Mesendoderm (in vitro differentiated cells): Measurements from ENCODE around the gene SAT2.

Source experiments
- DNase-seq: peaks from one replicate; pipeline ENCODE4 v3.0.0; 2013
- H2AK5ac ChIP-seq: 2 replicates; pipeline ENCODE4 v1.6.1; 2013; ENCODE audit warnings: low read length, inconsistent platforms
- H2BK120ac ChIP-seq: 2 replicates; pipeline ENCODE4 v1.6.1; 2013; ENCODE audit warnings: low read depth, mild to moderate bottlenecking, low read length, moderate library complexity, mixed read lengths
- H2BK15ac ChIP-seq: replicated peaks from 2 replicates; pipeline ENCODE4 v1.6.1; 2013; ENCODE audit warnings: low read depth, mild to moderate bottlenecking, moderate library complexity
- H2BK5ac ChIP-seq: 2 replicates; pipeline ENCODE4 v1.6.1; 2013; ENCODE audit warnings: low read length, inconsistent platforms
- H3K18ac ChIP-seq: 2 replicates; pipeline ENCODE4 v1.6.1; 2013; ENCODE audit warnings: mild to moderate bottlenecking, low read length, mixed read lengths
- H3K23ac ChIP-seq: one replicate; pipeline ENCODE4 v1.6.1; 2013; ENCODE audit warnings: low read length
- H3K27ac ChIP-seq: 2 replicates; pipeline ENCODE4 v1.5.1; 2013; ENCODE audit warnings: low read depth, mild to moderate bottlenecking, inconsistent platforms, low read length, moderate library complexity
- H3K27me3 ChIP-seq: 2 replicates; pipeline ENCODE4 v1.6.1; 2013; ENCODE audit warnings: low read length, control low read depth, mild to moderate bottlenecking, inconsistent platforms; ENCODE audit not compliant: insufficient read depth, poor library complexity
- H3K36me3 ChIP-seq: 2 replicates; pipeline ENCODE4 v1.6.1; 2013; ENCODE audit warnings: low read length, inconsistent platforms; ENCODE audit not compliant: control insufficient read depth, insufficient read depth
- H3K4ac ChIP-seq: one replicate; pipeline ENCODE4 v1.6.1; 2013; ENCODE audit warnings: low read depth, mild to moderate bottlenecking, low read length, moderate library complexity
- H3K4me1 ChIP-seq: 2 replicates; pipeline ENCODE4 v1.6.1; 2013; ENCODE audit warnings: low read depth, low read length, inconsistent platforms; ENCODE audit not compliant: control insufficient read depth
- H3K4me2 ChIP-seq: 2 replicates; pipeline ENCODE4 v1.6.1; 2013; ENCODE audit warnings: low read length
- H3K4me3 ChIP-seq: 2 replicates; pipeline ENCODE4 v1.5.1; 2013; ENCODE audit warnings: mild to moderate bottlenecking, low read length
- H3K56ac ChIP-seq: one replicate; pipeline ENCODE4 v1.6.1; 2013; ENCODE audit warnings: low read length
- H3K79me1 ChIP-seq: 2 replicates; pipeline ENCODE4 v1.6.1; 2013; ENCODE audit warnings: low read length, inconsistent platforms
- H3K79me2 ChIP-seq: 2 replicates; pipeline ENCODE4 v1.6.1; 2013; ENCODE audit warnings: mild to moderate bottlenecking, low read length; ENCODE audit not compliant: control insufficient read depth, insufficient read depth
- H3K9ac ChIP-seq: 2 replicates; pipeline ENCODE4 v1.6.1; 2013; ENCODE audit warnings: low read length, inconsistent platforms
- H4K5ac ChIP-seq: one replicate; pipeline ENCODE4 v1.6.1; 2013; ENCODE audit warnings: low read length
- H4K8ac ChIP-seq: one replicate; pipeline ENCODE4 v1.6.1; 2013; ENCODE audit warnings: low read depth, mild to moderate bottlenecking, control low read depth, low read length, moderate library complexity
- WGBS: extraction: QIAGEN DNeasy Blood & Tissue Kit; methylation state at CpG from one replicate; pipeline ENCODE4 v1.1.7; 2013; ENCODE audit warnings: low lambda C conversion rate, missing lambda C conversion rate; ENCODE audit not compliant: insufficient coverage; ENCODE audit errors: extremely low coverage; 5-methylcytosine and 5-hydroxymethylcytosine counted together

The SAT2 gene

GRCh38 chr17:7667656-7668406 is 40.2 kb upstream of the SAT2 start:
- Histone ChIP-seq H3K9ac (no peak overlapping the region), H4K5ac (no peak overlapping the region), H3K79me2 (no peaks in the 10 kb centered on the region), H3K4ac (no peak overlapping the region), H3K18ac (no peak overlapping the region), H3K27ac (no peak overlapping the region), H2BK120ac (no peak overlapping the region), H3K36me3 (peaks cover 3% of the 10 kb centered on the region), H2BK15ac (no peak overlapping the region), H4K8ac (no peak overlapping the region), H3K23ac (no peak overlapping the region), H3K56ac (no peak overlapping the region), H2BK5ac (no peak overlapping the region), H3K27me3 (no peaks in the 10 kb centered on the region), H3K4me2 (no peak overlapping the region), H3K79me1 (no peaks in the 10 kb centered on the region), H3K4me3 (no peak overlapping the region), H2AK5ac (no peak overlapping the region), H3K4me1 (no peaks in the 10 kb centered on the region)
- DNase-seq, result no peak
- WGBS, result no CpG with 5 or more reads among the region's 10 CpGs

DNA sequence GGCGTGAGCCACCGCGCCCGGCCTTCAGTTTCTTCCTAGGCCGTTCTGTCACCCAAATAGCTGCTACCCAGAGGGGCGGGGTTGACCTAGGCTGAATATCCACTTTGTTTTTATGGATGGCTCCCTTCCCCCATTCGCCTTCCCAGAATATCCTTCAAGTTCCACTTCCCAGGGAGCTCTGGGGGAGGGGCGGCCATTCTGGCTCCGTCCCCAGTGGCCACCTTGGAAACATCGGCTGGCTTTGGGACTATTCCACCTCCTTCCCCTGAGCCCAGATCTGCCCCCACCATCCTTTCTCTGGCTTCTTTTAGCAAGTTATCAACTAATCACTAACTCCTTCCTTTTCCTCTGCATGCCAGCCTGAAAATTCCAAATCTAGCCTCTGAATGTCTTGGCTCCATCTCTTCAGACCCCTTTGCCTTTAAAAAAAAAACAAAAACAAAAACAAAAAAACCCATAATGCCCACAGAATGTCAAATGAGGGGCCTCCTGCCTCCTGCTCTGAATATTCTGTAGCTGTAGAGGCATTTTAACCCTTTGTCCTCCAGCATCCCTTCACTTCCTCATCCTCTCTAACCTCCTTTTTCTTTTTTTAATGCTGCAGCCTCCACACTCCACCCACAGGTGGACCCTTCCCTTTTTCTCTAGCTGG is 29.5 kb upstream of the SAT2 start:
- Histone ChIP-seq H3K4me2 (peak overlapping the region; percentile 26), H3K79me2 (no peaks in the 10 kb centered on the region), H3K18ac (no peak overlapping the region), H3K27ac (peak overlapping the region; percentile 73), H3K79me1 (no peaks in the 10 kb centered on the region), H3K4me3 (no peak overlapping the region), H4K8ac (no peak overlapping the region), H3K36me3 (no peaks in the 10 kb centered on the region), H3K56ac (peak overlapping the region; percentile 82), H2BK120ac (no peak overlapping the region), H3K4ac (no peak overlapping the region), H3K9ac (no peak overlapping the region), H4K5ac (no peak overlapping the region), H3K27me3 (peaks cover 3% of the 10 kb centered on the region), H2AK5ac (no peak overlapping the region), H2BK5ac (no peak overlapping the region), H2BK15ac (no peak overlapping the region), H3K4me1 (peaks cover 4% of the 10 kb centered on the region), H3K23ac (no peak overlapping the region)
- WGBS, result no CpG with 5 or more reads among the region's 10 CpGs
- DNase-seq, result peak; percentile 98

- H2BK15ac ChIP-seq, result no peak overlapping the region
- no peak overlapping the region for H4K5ac ChIP-seq
- no peak overlapping the region for H3K9ac ChIP-seq
- no peak overlapping the region for H2BK5ac ChIP-seq
- peaks cover 7% of the 10 kb centered on the region for H3K4me1 ChIP-seq
- no peak overlapping the region for H3K23ac ChIP-seq
- no peak overlapping the region for H3K27ac ChIP-seq
- H3K4me3 ChIP-seq, result no peak overlapping the region
- H3K79me1 ChIP-seq, result no peaks in the 10 kb centered on the region
- no peak overlapping the region for H3K18ac ChIP-seq
- H3K27me3 ChIP-seq, result peaks cover 7% of the 10 kb centered on the region
- DNase-seq, result no peak
- no peak overlapping the region for H3K56ac ChIP-seq
- no peak overlapping the region for H4K8ac ChIP-seq
- no peak overlapping the region for H2BK120ac ChIP-seq
- H2AK5ac ChIP-seq, result peak overlapping the region; percentile 31
- no CpG with 5 or more reads among the region's 17 CpGs for WGBS
- H3K36me3 ChIP-seq, result no peaks in the 10 kb centered on the region
- H3K4me2 ChIP-seq, result no peak overlapping the region
- H3K79me2 ChIP-seq, result no peaks in the 10 kb centered on the region
- no peak overlapping the region for H3K4ac ChIP-seq
Measured at GRCh38 chr17:7655541-7655840, 27.9 kb upstream of the SAT2 start.

DNA sequence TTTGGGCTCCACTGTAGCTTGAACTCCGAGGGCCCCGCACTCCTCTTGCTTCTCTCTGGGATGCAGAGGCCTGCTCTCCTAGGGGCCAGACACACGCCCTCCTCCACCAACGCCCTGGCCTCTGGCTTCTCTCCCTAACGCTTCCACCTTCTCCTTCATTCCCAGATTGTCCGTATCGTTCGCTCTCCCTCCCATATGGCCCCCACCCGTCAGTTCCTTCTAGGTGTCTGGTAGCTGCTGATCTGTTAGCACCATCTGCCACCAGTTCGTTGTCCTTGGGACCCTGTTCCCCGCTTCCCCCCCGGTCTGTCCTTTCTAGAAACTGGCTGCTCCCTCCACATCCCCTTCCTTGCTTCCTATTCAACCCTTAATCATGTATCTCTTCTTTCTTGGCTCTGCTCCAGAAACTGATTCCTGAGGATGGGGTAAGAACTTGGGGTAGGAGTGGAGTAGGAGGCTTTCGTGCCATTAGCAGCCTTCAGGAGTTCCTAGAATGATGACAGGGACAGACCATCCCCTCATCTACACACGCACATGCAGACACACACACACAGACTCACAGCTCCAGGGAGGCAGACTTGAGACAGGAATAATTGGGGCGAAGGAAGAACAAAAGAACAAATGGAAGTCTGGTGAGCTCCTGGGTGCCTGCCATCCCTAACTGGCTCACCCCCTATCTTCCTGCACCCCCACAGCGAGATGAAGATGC is 27.4 kb upstream of the SAT2 start:
- no peak overlapping the region for H2BK5ac ChIP-seq
- DNase-seq, result no peak

GRCh38 chr17:7652388-7653356 is 25.1 kb upstream of the SAT2 start:
- H4K8ac ChIP-seq, result no peak overlapping the region
- no peak overlapping the region for H2BK120ac ChIP-seq
- no CpG with 5 or more reads among the region's 12 CpGs for WGBS
- no peak overlapping the region for H3K56ac ChIP-seq
- H2AK5ac ChIP-seq, result no peak overlapping the region
- no peak overlapping the region for H3K4me2 ChIP-seq
- H3K4me1 ChIP-seq, result peaks cover 5% of the 10 kb centered on the region
- H3K27me3 ChIP-seq, result peaks cover 7% of the 10 kb centered on the region
- no peak overlapping the region for H3K9ac ChIP-seq
- DNase-seq, result no peak
- H3K36me3 ChIP-seq, result no peaks in the 10 kb centered on the region
- H3K79me1 ChIP-seq, result no peaks in the 10 kb centered on the region
- no peak overlapping the region for H2BK15ac ChIP-seq
- no peak overlapping the region for H3K4me3 ChIP-seq
- H3K27ac ChIP-seq, result no peak overlapping the region
- H3K23ac ChIP-seq, result no peak overlapping the region
- H3K4ac ChIP-seq, result no peak overlapping the region
- no peak overlapping the region for H4K5ac ChIP-seq
- no peak overlapping the region for H2BK5ac ChIP-seq
- H3K18ac ChIP-seq, result no peak overlapping the region
- no peaks in the 10 kb centered on the region for H3K79me2 ChIP-seq

More for the DNA sequence above, 27.4 kb upstream of the SAT2 start:
- no peak overlapping the region for H3K9ac ChIP-seq
- peaks cover 7% of the 10 kb centered on the region for H3K4me1 ChIP-seq
- peak overlapping the region; percentile 30 for H3K23ac ChIP-seq
- WGBS, result no CpG with 5 or more reads among the region's 16 CpGs
- no peaks in the 10 kb centered on the region for H3K79me2 ChIP-seq
- no peak overlapping the region for H3K4me3 ChIP-seq
- no peak overlapping the region for H3K56ac ChIP-seq
- no peak overlapping the region for H3K4ac ChIP-seq
- H3K36me3 ChIP-seq, result no peaks in the 10 kb centered on the region
- no peak overlapping the region for H2BK120ac ChIP-seq
- H3K27ac ChIP-seq, result no peak overlapping the region
- no peak overlapping the region for H2BK15ac ChIP-seq
- H4K5ac ChIP-seq, result no peak overlapping the region
- no peak overlapping the region for H3K4me2 ChIP-seq
- H3K27me3 ChIP-seq, result peaks cover 7% of the 10 kb centered on the region
- H3K18ac ChIP-seq, result no peak overlapping the region
- peak overlapping the region; percentile 31 for H2AK5ac ChIP-seq
- no peak overlapping the region for H4K8ac ChIP-seq
- H3K79me1 ChIP-seq, result no peaks in the 10 kb centered on the region
